ENCODE results near the gene GRM1. TPM values are rescaled to one million over a fixed set of nuclear protein-coding genes. Genes with fewer than 3 reads are reported as not detected.

The GRM1 gene
- total and polyA plus RNA-seq, 9 of the 15 experiments (the other 6 are each of a cell fraction or from before 2014, with no cell fraction given), result not detected

DNA sequence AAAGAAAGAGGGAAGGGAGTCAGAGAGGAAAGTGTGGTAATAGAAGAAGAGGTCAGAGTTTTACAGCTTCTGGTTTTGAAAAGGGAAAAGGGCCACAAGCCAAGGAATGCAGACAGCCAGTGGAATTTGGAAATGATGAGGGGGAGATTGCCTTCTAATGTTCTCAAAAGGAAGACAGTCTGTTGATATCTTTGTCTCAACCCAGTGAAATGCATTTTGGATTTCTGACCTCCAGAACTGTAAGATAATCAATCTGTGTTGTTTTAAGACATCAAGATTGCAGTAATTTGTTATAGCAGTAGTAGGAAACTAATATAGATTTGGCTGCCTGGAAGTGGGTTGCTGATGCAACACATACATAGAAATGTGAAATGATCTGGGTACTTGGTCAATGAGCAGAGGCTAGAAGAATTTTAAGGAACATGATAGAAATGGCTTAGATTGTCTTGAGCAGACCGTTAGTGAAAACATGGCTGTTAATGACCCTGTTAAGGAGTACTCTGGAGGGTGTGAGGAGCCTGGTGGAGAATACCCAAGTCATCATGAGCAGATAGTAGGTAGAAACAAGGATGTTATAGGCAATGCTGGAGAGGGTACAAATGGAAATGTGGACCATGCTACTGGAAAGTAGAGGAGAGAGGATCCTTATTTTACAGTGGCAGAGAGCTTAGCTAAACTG lies 259.0 kb downstream of the GRM1 start:
- DNase-seq (ENCODE audit: extremely low read depth in 1 of 4, low spot score in 3 of 4) (no peak), ATAC-seq (no peak), FAIRE-seq (no peak)
- H3K4me1 ChIP-seq (replicated peaks in 1 of 2; ENCODE audit: control insufficient read depth in 2 of 2, insufficient read depth in 2 of 2, low read length in 2 of 2), result no peaks in the 10 kb centered on the region; a peak in 1 of 5 replicates
- H3K27me3 ChIP-seq (ENCODE audit: control insufficient read depth in 2 of 2, insufficient read depth in 2 of 2, low read length in 2 of 2), result no peaks in the 10 kb centered on the region
- H3K9me1 ChIP-seq (ENCODE audit: control insufficient read depth, insufficient read depth, low read length), result no peaks in the 10 kb centered on the region
- intact Hi-C loops (cut with micrococcal nuclease), result no loop called here
- H3K9me3 ChIP-seq (replicated peaks; ENCODE audit: control insufficient read depth, insufficient read depth, low read depth, low read length), result no peaks in the 10 kb centered on the region
- ChIA-PET CTCF (ENCODE audit: low intra/inter-chr PET ratio) (no interaction called here), POLR2A (no interaction called here)
- BruUV-seq (replicated peaks), result no TSS peak
- no peaks in the 10 kb centered on the region for H3K36me3 ChIP-seq (ENCODE audit: control insufficient read depth, insufficient read depth, low read length)
- in situ Hi-C loops (cut with MboI), result no loop called here
- no peak overlapping the region for H2AFZ ChIP-seq (ENCODE audit: low read depth, low read length)
- no peak overlapping the region for H3K4me3 ChIP-seq
- H3K27ac ChIP-seq (ENCODE audit: extremely low read depth, low read depth, low read length), result no peak overlapping the region
- no peaks in the 10 kb centered on the region for H3K79me2 ChIP-seq (ENCODE audit: control insufficient read depth, insufficient read depth, low read length)
- 0% methylated on average over 1 of the region's 1 CpG for WGBS (ENCODE audit: insufficient coverage, low coverage, missing lambda C conversion rate)
- no peaks in the 10 kb centered on the region for H4K20me1 ChIP-seq (replicated peaks; ENCODE audit: control insufficient read depth, insufficient read depth, low read length)
- H3K4me2 ChIP-seq (ENCODE audit: insufficient read depth, low read length), result no peak overlapping the region
- H3K9ac ChIP-seq (ENCODE audit: insufficient read depth in 1 of 2, low read depth in 2 of 2, low read length in 2 of 2), result no peak overlapping the region
- no peak for TF ChIP-seq KLF13 (tag; IDR thresholded peaks at IDR 0.05; ENCODE audit: borderline replicate concordance, low read depth)
- TF ChIP-seq GTF2E2 (tag; IDR thresholded peaks at IDR 0.05), result 0 out of 2 replicates have a peak, but pooled peaks have one; percentile 18
- no peak for TF ChIP-seq STAT5B (CRISPR knock-in tag; IDR thresholded peaks at IDR 0.05)
- TF ChIP-seq, protein P1, sequence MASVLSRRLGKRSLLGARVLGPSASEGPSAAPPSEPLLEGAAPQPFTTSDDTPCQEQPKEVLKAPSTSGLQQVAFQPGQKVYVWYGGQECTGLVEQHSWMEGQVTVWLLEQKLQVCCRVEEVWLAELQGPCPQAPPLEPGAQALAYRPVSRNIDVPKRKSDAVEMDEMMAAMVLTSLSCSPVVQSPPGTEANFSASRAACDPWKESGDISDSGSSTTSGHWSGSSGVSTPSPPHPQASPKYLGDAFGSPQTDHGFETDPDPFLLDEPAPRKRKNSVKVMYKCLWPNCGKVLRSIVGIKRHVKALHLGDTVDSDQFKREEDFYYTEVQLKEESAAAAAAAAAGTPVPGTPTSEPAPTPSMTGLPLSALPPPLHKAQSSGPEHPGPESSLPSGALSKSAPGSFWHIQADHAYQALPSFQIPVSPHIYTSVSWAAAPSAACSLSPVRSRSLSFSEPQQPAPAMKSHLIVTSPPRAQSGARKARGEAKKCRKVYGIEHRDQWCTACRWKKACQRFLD (CRISPR knock-in tag; IDR thresholded peaks at IDR 0.05), result peak; percentile 45; the same call in 1 of the 2 replicates
- no peak for TF ChIP-seq SRSF1 (IDR thresholded peaks at IDR 0.05; ENCODE audit: low read depth, low read length)
- no peak for TF ChIP-seq ZNF436 (CRISPR knock-in tag; IDR thresholded peaks at IDR 0.05)
- TF ChIP-seq ZNF324 (CRISPR knock-in tag; IDR thresholded peaks at IDR 0.05), result no peak
- TF ChIP-seq ZNF79 (CRISPR knock-in tag; IDR thresholded peaks at IDR 0.05; ENCODE audit: low read depth), result peak; percentile 4; the same call in 1 of the 2 replicates
- no peak for TF ChIP-seq CCAR2 (IDR thresholded peaks at IDR 0.05; ENCODE audit: low read depth, low read length)
- TF ChIP-seq FOXP1 (CRISPR knock-in tag; IDR thresholded peaks at IDR 0.05), result no peak
- TF ChIP-seq, protein P2, sequence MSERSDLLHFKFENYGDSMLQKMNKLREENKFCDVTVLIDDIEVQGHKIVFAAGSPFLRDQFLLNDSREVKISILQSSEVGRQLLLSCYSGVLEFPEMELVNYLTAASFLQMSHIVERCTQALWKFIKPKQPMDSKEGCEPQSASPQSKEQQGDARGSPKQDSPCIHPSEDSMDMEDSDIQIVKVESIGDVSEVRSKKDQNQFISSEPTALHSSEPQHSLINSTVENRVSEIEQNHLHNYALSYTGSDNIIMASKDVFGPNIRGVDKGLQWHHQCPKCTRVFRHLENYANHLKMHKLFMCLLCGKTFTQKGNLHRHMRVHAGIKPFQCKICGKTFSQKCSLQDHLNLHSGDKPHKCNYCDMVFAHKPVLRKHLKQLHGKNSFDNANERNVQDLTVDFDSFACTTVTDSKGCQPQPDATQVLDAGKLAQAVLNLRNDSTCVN (CRISPR knock-in tag; IDR thresholded peaks at IDR 0.05), result no peak
- TF ChIP-seq, protein P3, sequence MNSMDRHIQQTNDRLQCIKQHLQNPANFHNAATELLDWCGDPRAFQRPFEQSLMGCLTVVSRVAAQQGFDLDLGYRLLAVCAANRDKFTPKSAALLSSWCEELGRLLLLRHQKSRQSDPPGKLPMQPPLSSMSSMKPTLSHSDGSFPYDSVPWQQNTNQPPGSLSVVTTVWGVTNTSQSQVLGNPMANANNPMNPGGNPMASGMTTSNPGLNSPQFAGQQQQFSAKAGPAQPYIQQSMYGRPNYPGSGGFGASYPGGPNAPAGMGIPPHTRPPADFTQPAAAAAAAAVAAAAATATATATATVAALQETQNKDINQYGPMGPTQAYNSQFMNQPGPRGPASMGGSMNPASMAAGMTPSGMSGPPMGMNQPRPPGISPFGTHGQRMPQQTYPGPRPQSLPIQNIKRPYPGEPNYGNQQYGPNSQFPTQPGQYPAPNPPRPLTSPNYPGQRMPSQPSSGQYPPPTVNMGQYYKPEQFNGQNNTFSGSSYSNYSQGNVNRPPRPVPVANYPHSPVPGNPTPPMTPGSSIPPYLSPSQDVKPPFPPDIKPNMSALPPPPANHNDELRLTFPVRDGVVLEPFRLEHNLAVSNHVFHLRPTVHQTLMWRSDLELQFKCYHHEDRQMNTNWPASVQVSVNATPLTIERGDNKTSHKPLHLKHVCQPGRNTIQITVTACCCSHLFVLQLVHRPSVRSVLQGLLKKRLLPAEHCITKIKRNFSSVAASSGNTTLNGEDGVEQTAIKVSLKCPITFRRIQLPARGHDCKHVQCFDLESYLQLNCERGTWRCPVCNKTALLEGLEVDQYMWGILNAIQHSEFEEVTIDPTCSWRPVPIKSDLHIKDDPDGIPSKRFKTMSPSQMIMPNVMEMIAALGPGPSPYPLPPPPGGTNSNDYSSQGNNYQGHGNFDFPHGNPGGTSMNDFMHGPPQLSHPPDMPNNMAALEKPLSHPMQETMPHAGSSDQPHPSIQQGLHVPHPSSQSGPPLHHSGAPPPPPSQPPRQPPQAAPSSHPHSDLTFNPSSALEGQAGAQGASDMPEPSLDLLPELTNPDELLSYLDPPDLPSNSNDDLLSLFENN (IDR thresholded peaks at IDR 0.05; ENCODE audit: low read depth in 2 of 2, low read length in 2 of 2), result no peak
- peak; percentile 53; the same call in 1 of the 2 replicates for TF ChIP-seq ZNF584 (CRISPR knock-in tag; IDR thresholded peaks at IDR 0.05; ENCODE audit: low read depth)
- TF ChIP-seq, protein P4, sequence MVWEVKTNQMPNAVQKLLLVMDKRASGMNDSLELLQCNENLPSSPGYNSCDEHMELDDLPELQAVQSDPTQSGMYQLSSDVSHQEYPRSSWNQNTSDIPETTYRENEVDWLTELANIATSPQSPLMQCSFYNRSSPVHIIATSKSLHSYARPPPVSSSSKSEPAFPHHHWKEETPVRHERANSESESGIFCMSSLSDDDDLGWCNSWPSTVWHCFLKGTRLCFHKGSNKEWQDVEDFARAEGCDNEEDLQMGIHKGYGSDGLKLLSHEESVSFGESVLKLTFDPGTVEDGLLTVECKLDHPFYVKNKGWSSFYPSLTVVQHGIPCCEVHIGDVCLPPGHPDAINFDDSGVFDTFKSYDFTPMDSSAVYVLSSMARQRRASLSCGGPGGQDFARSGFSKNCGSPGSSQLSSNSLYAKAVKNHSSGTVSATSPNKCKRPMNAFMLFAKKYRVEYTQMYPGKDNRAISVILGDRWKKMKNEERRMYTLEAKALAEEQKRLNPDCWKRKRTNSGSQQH (CRISPR knock-in tag; IDR thresholded peaks at IDR 0.05), result 0 out of 2 replicates have a peak, but pooled peaks have one; percentile 60
